Osteoblast (primary cell): ENCODE measurements around the gene MYEOV. TPM values are rescaled to one million over a fixed set of nuclear protein-coding genes. Genes with fewer than 3 reads are reported as not detected.

Source experiments
- DNase-seq: peaks from one replicate; pipeline ENCODE4 v3.0.0; 2011; ENCODE audit warnings: low spot score, mixed read lengths; ENCODE audit not compliant: insufficient read length; ENCODE audit errors: missing footprints
- H2AFZ ChIP-seq: 2 replicates; pipeline ENCODE4 v1.6.0; 2011; ENCODE audit warnings: mild to moderate bottlenecking, low read length
- H3K27ac ChIP-seq: 2 replicates; pipeline ENCODE4 v1.5.1; 2011; ENCODE audit warnings: mild to moderate bottlenecking, low read depth, low read length, moderate library complexity
- H3K27me3 ChIP-seq: 2 replicates; pipeline ENCODE4 v1.6.0; 2012; ENCODE audit warnings: mild to moderate bottlenecking, control low read depth, inconsistent platforms, low read length, moderate library complexity; ENCODE audit not compliant: insufficient read depth
- H3K36me3 ChIP-seq: 2 replicates; pipeline ENCODE4 v1.5.1; 2011; ENCODE audit warnings: mild to moderate bottlenecking, low read length, control low read depth, moderate library complexity; ENCODE audit not compliant: insufficient read depth
- H3K4me1 ChIP-seq: 2 replicates; pipeline ENCODE4 v1.5.1; 2011; ENCODE audit warnings: mild to moderate bottlenecking, low read length, control low read depth, moderate library complexity; ENCODE audit not compliant: insufficient read depth
- H3K4me2 ChIP-seq: 2 replicates; pipeline ENCODE4 v1.6.0; 2011; ENCODE audit warnings: mild to moderate bottlenecking, low read length; ENCODE audit not compliant: insufficient read depth
- H3K4me3 ChIP-seq: fragments of 200-600 bp; sonication (generic); 3 replicates; pipeline ENCODE4 v1.5.1; 2012; ENCODE audit warnings: mild to moderate bottlenecking, low read length, inconsistent platforms; ENCODE audit not compliant: insufficient read depth
- H3K79me2 ChIP-seq: 2 replicates; pipeline ENCODE4 v1.6.0; 2012; ENCODE audit warnings: mild to moderate bottlenecking, low read length, control low read depth, inconsistent platforms; ENCODE audit not compliant: insufficient read depth
- H3K9me3 ChIP-seq: 2 replicates; pipeline ENCODE4 v1.5.1; 2011; ENCODE audit warnings: low read depth, low read length, control low read depth
- H4K20me1 ChIP-seq: 2 replicates; pipeline ENCODE4 v1.6.0; 2012; ENCODE audit warnings: mild to moderate bottlenecking, low read length, control low read depth; ENCODE audit not compliant: insufficient read depth
- CTCF ChIP-seq: IDR thresholded peaks from 2 replicates; pipeline ENCODE4 v1.5.1; 2011; ENCODE audit warnings: mild to moderate bottlenecking, low read depth, low read length, moderate library complexity; ENCODE audit errors: extremely low read depth
- total RNA-seq: library from RNA; depleted of rRNA; stranded (reverse); fragments of >200 nt; gene quantifications from 2 replicates; pipeline ENCODE4 v1.2.3, GENCODE V29; 2012

The MYEOV gene
- total RNA-seq: 0.88 and 1.4 TPM in 2 replicates

- TF ChIP-seq CTCF: no peak
- Histone ChIP-seq H4K20me1 (no peaks in the 10 kb centered on the region), H3K4me2 (no peak within 1 kb of the TSS), H2AFZ (no peak within 1 kb of the TSS), H3K36me3 (no peaks in the 10 kb centered on the region), H3K4me3 (no peak within 1 kb of the TSS), H3K27ac (no peak within 1 kb of the TSS), H3K79me2 (no peaks in the 10 kb centered on the region), H3K27me3 (no peaks in the 10 kb centered on the region), H3K4me1 (peaks cover 28% of the 10 kb centered on the region), H3K9me3 (no peaks in the 10 kb centered on the region)
- DNase-seq: peak; percentile 93
Observed at GRCh38 chr11:69293819-69294505, at the start of gene MYEOV. MYEOV (plus strand) TSS chr11:69294155; CDS start chr11:69295355, 1,200 bp downstream.

GRCh38 chr11:69244266-69244665 is 49.7 kb upstream of the MYEOV start:
- Histone ChIP-seq H3K36me3 (no peaks in the 10 kb centered on the region), H2AFZ (no peak overlapping the region), H3K27ac (no peak overlapping the region), H3K4me2 (no peak overlapping the region), H3K79me2 (no peaks in the 10 kb centered on the region), H4K20me1 (no peaks in the 10 kb centered on the region), H3K4me1 (no peaks in the 10 kb centered on the region), H3K4me3 (no peak overlapping the region), H3K27me3 (peaks cover 23% of the 10 kb centered on the region), H3K9me3 (no peaks in the 10 kb centered on the region)
- no peak for DNase-seq
- no peak for TF ChIP-seq CTCF

- no peaks in the 10 kb centered on the region for H3K79me2 ChIP-seq
- TF ChIP-seq CTCF: no peak
- H3K9me3 ChIP-seq: no peaks in the 10 kb centered on the region
- H3K4me3 ChIP-seq: no peak overlapping the region
- no peak overlapping the region for H2AFZ ChIP-seq
- H3K4me1 ChIP-seq: no peaks in the 10 kb centered on the region
- H3K4me2 ChIP-seq: no peak overlapping the region
- peaks cover 27% of the 10 kb centered on the region for H3K27me3 ChIP-seq
- H3K36me3 ChIP-seq: no peaks in the 10 kb centered on the region
- H3K27ac ChIP-seq: no peak overlapping the region
- no peak for DNase-seq
- H4K20me1 ChIP-seq: no peaks in the 10 kb centered on the region
Observed at GRCh38 chr11:69245041-69245440, 48.9 kb upstream of the MYEOV start.

- no peak for TF ChIP-seq CTCF
- Histone ChIP-seq H3K4me2 (no peak overlapping the region), H2AFZ (no peak overlapping the region), H3K36me3 (no peaks in the 10 kb centered on the region), H3K27ac (no peak overlapping the region), H3K9me3 (no peaks in the 10 kb centered on the region), H4K20me1 (no peaks in the 10 kb centered on the region), H3K4me3 (no peak overlapping the region), H3K27me3 (peaks cover 32% of the 10 kb centered on the region), H3K79me2 (no peaks in the 10 kb centered on the region), H3K4me1 (no peaks in the 10 kb centered on the region)
- DNase-seq: no peak
Observed at GRCh38 chr11:69245491-69246345, 48.2 kb upstream of the MYEOV start.
